NCI-H1436 treated with DMSO at 0.1 percent for 48 hours (cell line): ENCODE data around the gene PRLR.
"Not testable (repeated sequence)": the region's sequence is repeated elsewhere in the genome, so short reads cannot be mapped to it uniquely, and the experiment has no call there.

Experiments
- DNase-seq: peaks from one replicate; lab custom pipeline; 2025; lab: John Stamatoyannopoulos, UW

Gene PRLR

DNA sequence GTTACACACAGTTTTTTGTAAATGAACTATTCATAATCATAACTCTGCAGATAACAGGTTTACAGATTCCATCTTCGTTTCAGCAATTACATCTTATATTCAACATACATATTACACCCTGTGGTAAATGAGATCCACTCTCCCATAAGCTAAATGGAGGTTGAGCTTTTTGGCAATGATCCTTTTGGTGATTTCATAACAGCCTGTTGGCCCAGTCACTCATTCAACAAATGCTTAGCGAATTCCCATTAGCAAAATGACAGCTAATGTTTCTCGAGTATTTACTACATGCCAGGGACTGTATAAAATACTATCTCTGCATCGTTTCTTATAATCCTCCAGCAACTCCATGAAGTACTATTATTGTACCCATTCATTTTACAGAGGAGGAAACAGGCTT is 157.1 kb downstream of the PRLR start:
- no peak for DNase-seq

- no peak for DNase-seq
These were observed 161.1 kb downstream of the PRLR start for GRCh38 chr5:35069188-35069587.

DNA sequence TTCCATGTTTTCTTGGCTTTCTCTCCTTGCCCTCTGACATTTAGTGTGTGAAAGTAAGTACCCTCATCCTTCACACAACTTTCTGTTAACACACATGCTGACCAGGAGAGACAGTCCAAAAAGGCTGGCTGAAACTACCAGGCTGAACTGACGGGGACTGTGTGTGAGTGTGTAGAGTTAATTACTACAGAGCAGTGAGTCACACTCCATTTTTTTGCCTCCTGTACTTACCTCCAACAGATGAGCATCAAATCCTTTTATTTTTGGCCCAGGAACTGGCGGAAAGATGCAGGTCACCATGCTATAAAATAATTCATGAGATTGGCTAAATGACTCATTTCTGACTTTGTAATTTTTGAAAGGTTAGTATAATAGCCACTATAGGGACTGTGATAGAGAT is 162.3 kb downstream of the PRLR start:
- no peak for DNase-seq

- DNase-seq, result no peak
These were observed 164.0 kb downstream of the PRLR start for GRCh38 chr5:35066260-35066795.

- no peak for DNase-seq
These were observed 166.9 kb downstream of the PRLR start for GRCh38 chr5:35063414-35063813.

GRCh38 chr5:35061211-35061770 is 169.0 kb downstream of the PRLR start:
- DNase-seq, result no peak

- DNase-seq, result no peak
These were observed 170.1 kb downstream of the PRLR start for GRCh38 chr5:35060236-35060635.

DNA sequence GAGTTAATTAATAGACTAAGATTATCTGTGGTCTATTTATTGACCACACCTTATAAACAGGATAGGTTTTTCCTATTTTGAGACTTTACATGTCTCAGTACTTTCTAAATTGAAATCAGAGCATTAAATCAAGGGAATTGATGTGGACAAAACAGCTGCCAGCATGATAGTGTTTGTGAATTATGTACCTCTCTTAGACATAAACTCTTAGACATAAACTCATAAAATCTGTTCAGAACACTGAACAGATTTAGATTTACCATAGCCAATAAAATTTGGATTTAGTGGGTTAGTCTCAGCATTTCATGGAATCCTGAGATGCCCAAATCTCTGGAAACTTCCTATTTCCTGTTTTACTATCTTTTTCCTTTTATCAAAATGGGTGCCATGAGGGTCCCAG is 171.0 kb downstream of the PRLR start:
- DNase-seq, result no peak

DNA sequence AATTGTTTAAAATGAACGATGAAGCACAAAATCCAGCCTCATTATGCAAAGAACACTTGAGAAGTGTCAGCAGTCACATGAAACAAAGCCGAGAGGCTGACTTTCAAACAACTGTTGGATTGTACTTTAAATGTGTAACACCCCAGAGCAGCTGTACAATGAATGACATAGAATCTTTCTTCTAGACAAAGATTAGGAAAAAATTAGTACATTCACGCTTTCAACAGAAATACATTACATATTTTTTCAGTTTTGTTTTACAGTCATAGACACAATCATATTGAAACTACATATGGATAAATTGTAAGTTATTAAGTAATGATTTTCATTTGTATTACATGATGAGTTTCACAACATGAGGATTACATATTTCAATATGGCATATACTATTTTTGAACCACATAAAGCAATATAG is 171.9 kb downstream of the PRLR start:
- no peak for DNase-seq

GRCh38 chr5:35056686-35057085 is 173.6 kb downstream of the PRLR start:
- no peak for DNase-seq

GRCh38 chr5:35052838-35053237 is 177.4 kb downstream of the PRLR start:
- DNase-seq, result no peak

DNA sequence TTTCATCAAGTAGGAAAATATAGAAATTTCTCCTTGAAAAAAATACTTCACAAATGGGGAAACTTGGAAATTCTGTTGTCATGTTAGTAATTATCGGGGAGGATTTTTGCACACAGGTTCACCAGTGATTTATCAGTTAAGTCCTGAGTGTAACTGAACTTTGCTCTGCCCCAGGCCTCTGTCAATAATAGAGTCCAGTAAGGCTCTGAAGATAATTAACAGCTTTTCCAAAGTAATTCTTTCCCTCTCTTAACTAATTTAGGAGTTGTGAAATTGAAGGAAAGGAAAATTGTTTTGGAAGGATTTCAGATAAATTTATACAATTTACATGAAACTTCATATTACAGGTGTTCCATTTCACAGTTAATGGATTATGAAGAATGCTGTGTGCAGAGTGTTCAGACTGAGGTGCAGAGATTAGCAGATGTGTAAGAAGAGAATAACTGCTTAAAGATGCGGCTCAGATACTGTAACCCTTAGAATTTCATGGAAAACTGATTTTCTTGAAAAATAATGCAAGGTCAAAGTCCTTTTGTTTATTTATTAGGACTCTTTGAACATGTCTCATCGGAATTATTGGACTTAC is 179.7 kb downstream of the PRLR start:
- no peak for DNase-seq

GRCh38 chr5:35048910-35049309 is 181.4 kb downstream of the PRLR start:
- DNase-seq, result no peak

DNA sequence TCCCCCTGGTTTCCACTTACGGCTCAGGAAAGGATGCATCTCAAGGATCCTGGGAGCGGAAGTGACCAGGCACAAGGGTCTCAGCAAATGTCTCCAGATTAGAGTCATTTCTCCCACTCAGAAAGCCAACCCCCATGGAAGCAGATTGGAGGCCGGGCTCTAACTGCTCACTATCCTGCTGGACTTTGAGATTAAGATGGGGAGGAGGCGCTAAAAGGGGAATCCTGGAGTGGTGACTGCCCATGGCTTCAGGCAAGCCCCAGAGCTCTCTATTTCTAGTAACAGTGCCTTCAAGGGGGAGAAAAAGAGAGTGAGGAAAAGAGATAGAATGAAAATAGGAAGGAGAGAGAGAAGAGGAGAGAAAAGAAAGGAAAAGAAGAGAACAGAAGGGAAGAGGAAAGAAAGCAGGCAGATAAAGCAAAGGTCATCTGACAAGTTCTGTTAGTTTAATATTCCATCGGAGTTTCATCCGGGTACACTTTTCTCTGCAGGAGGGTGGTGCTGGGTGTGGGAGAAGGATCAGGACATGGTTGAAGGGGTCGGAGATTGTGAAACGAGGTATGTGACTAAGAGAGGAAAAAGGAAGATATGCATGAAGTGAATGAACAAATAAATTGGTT is 182.4 kb downstream of the PRLR start, which contains the start of gene AGXT2:
Gene AGXT2, minus strand, starts transcription at position 165 of the 620 bp plus-strand sequence. Its CDS starts 57 bp downstream, at position 108.
- no peak for DNase-seq

GRCh38 chr5:35046774-35047173 is 183.5 kb downstream of the PRLR start:
- no peak for DNase-seq

DNA sequence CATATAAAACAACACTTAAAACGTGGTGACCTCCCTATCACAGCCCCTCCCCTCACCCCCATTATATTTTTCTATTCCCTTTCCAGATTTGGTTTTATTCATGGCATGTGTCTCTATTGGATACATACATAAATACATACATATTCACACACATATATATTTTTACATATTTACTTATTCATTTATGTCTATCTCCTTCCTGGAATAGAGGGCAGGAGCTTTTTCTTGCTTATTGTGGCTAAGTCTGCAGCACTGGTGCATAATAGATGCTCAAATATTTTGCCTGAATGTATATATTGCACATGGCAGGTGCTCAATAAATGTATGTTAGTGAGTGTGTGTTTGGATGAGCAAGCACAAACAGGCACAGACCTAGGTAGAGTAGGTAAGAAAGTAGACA is 185.0 kb downstream of the PRLR start:
- DNase-seq, result no peak

- DNase-seq, result no peak
These were observed 185.6 kb downstream of the PRLR start for GRCh38 chr5:35044649-35045048.

DNA sequence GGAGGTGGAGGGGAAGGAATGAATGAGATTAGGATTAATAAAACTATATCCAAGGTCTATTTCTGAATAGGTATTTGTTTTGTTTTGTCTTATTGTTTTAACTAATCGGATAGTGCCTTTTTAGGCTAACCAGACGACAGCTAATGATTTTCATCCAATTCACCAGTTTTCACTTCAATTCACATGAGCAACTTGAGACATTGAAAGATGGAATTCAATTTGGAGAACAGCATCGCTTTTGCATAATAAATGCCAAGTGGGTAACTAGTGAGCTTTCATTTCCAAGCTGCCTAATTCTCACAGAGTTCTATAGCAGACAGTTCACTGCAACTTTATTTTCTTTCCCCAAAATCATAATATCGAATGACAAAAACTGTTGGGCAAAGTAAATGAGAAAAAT is 187.5 kb downstream of the PRLR start:
- no peak for DNase-seq

DNA sequence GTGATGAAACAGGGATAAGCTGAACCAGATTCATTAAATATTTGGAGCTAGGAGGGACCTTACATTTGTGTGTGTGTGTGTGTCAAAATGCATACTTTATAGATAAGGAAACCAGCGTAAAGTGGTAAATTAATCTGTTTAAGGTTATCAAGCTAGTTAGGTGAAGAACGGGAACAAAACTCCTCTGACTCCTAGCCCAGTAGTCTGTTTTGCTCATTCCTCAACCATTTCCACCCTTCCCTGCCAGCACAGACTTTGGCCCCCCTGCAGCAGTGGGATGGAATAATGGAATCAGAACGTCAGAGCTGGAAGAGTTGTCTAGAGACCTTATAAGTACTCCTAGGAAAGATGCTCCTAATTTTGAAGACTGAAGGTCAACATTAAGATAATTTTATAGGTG is 189.0 kb downstream of the PRLR start:
- no peak for DNase-seq

- DNase-seq, result no peak
These were observed 191.4 kb downstream of the PRLR start for GRCh38 chr5:35038891-35039290.

DNA sequence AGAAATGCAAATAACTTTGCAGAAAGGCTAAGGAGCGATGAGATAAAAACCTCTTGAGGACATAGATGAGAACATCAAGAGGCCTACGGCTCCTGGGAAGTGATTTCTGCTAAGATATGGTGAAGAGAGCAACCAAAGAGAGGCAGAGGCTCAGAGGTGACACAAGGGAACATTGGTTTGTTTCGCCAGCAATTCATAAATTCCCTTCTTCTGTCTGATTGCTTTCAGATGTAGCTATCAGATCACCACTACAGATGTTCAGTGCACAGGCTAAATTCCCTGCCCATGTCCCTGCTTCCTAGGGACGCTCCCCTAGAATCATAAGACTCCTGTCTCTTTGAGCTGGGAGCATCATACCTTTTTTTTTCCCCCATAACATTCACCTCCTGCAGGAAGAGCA is 193.8 kb downstream of the PRLR start:
- no peak for DNase-seq

DNA sequence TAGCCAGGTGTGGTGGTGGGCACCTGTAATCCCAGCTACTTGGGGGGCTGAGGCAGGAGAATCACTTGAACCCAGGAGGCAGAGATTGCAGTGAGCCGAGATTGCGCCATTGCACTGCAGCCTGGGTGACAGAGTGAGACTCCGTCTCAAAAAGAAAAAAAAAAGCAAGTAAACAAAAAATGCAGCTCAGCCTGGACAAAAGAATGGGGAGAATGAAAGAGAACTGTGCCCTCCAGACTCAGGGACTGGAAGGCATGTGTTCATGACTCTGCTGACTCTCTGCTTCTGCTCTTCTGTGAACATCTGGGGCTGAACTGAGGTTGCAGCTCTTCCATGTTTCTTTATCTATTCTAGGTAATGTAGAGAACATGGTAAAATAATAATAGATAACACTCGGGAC is 194.4 kb downstream of the PRLR start:
- DNase-seq, result not testable (repeated sequence)

GRCh38 chr5:35035271-35035670 is 195.0 kb downstream of the PRLR start:
- no peak for DNase-seq

DNA sequence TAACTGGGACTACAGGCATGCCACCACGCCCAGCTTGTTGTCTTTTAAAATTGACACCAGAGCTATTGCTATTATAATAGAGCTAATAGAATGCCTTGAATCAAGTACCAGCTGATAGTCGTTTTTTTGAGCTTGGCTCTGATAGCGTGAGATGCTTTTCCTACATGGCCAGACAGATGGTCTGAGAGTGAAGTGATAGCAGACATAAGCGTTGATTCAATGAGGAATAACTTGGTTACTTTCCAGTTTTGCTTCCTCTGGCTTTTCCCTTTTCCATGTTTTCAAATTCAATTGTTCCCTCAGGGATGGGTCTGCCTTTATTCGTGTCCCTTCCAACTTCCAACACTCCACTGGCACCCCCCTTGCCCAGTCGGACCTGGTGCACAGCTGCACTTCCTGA is 197.9 kb downstream of the PRLR start:
- DNase-seq, result no peak
